ENCODE measurements around the gene BCL3. TPM values are rescaled to one million over a fixed set of nuclear protein-coding genes. Genes with fewer than 3 reads are reported as not detected.

Gene BCL3, protein sequence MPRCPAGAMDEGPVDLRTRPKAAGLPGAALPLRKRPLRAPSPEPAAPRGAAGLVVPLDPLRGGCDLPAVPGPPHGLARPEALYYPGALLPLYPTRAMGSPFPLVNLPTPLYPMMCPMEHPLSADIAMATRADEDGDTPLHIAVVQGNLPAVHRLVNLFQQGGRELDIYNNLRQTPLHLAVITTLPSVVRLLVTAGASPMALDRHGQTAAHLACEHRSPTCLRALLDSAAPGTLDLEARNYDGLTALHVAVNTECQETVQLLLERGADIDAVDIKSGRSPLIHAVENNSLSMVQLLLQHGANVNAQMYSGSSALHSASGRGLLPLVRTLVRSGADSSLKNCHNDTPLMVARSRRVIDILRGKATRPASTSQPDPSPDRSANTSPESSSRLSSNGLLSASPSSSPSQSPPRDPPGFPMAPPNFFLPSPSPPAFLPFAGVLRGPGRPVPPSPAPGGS
- not detected for total RNA-seq

DNA sequence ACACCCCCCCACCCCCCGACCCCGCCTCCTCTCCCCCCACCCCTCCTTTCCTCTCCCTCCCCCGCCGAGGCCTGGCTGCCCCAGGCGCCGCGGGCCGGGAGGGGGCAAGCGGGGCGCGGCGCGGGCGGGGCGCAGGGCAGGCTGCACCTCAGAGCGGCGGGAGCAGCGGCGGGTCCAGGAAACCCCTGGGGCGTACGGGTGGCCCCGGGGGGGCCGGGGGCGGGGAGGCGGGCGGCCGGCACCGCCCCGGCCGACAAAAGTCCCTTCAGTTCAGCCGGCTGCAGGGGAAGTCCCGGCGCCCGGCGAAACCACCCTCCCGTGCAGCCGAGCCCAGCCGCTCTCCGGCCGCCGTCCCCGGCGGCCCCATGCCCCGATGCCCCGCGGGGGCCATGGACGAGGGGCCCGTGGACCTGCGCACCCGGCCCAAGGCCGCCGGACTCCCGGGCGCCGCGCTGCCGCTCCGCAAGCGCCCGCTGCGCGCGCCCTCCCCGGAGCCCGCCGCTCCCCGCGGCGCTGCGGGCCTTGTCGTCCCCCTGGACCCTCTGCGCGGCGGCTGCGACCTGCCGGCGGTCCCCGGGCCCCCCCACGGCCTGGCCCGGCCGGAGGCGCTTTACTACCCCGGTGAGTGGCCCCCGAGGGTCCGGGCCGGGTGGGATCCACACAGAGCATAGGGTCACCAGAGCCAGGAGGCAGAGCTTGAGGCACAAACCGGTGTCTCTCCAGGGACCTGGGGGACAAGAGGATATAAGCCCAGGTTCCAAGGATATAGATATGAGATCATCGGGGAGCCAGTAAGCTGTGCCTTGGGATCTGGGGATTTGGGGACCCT, at the start of gene BCL3:
Gene BCL3 (plus strand): TSS at position 283 of the 829 bp plus-strand sequence. CDS start 83 bp downstream, at position 366.

DNA sequence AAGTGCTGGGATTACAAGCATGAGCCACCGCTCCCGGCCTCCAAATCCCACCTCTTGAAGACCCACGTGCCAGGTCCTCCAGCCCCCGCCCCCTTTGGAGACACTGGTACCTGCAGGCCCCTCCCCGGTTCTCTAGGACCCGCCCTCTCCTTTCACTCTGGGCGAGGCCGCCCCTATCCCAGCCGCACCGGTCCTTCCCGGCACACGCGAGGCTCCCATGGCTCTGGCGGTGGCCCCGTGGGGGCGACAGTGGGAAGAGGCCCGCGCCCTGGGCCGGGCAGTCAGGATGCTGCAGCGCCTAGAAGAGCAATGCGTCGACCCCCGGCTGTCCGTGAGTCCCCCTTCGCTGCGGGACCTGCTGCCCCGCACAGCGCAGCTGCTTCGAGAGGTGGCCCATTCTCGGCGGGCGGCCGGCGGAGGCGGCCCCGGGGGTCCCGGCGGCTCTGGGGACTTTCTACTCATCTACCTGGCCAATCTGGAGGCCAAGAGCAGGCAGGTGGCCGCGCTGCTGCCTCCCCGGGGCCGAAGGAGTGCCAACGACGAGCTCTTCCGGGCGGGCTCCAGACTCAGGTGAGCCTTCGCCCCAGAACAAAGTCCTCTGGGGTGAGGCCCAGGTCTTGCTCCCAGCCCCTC, 29.3 kb downstream of the BCL3 start, which contains the start of gene CBLC:
Gene CBLC (plus strand): TSS at position 176 of the 633 bp plus-strand sequence. CDS start 42 bp downstream, at position 218.

GRCh38 chr19:44808463-44809371, 60.2 kb downstream of the BCL3 start, which contains the start of gene BCAM:
TSS of gene BCAM (plus strand) at chr19:44809103. CDS start at chr19:44809125, 22 bp downstream.

Small RNA genes within 50 kb of the gene (small RNA-seq; reads per million reads assigned to genes)
- gene RF00156 (ENCODE audit: low replicate concordance) (not detected), gene RF00285 (ENCODE audit: low replicate concordance) (not detected)

Other genes starting within 250 kb of the BCL3 start
- 24.4 TPM for gene ZNF180, start 248.2 kb upstream of the BCL3 start, total RNA-seq
- gene CEACAM20, start 219.0 kb upstream of the BCL3 start, total RNA-seq, result not detected
- not detected for gene IGSF23, start 135.1 kb upstream of the BCL3 start, total RNA-seq
- 55.7 TPM for gene PVR, start 104.8 kb upstream of the BCL3 start, total RNA-seq
- 5.3 TPM for gene CEACAM19, start 77.2 kb upstream of the BCL3 start, total RNA-seq
- gene CEACAM16, start 49.6 kb upstream of the BCL3 start, total RNA-seq, result not detected
- gene CBLC, start 29.2 kb downstream of the BCL3 start, total RNA-seq, result not detected
- gene BCAM, start 60.4 kb downstream of the BCL3 start, total RNA-seq, result 3.4 TPM
- gene NECTIN2, start 97.6 kb downstream of the BCL3 start, total RNA-seq, result 23.8 TPM
- gene TOMM40, start 142.5 kb downstream of the BCL3 start, total RNA-seq, result 29.4 TPM
- gene APOE, start 157.1 kb downstream of the BCL3 start, total RNA-seq, result 51.3 TPM
- gene APOC1, start 165.9 kb downstream of the BCL3 start, total RNA-seq, result 0.94 TPM
- not detected for gene APOC4, start 193.5 kb downstream of the BCL3 start, total RNA-seq
- gene APOC2, start 197.3 kb downstream of the BCL3 start, total RNA-seq, result not detected
- gene CLPTM1, start 206.7 kb downstream of the BCL3 start, total RNA-seq, result 64.5 TPM